Endothelial cell of umbilical vein (primary cell): ENCODE data around the gene GPR153. TPM values are rescaled to one million over a fixed set of nuclear protein-coding genes. Genes with fewer than 3 reads are reported as not detected.

ENCODE experiments used
- BruUV-seq: library from RNA; stranded (reverse); fragments of 400-500 nt; replicated peaks from 2 replicates; lab custom pipeline; 2021; lab: Mats Ljungman, UMichigan
- CTCF ChIA-PET: fragments of 300-600, 350-600 bp; sonication (Branson Sonifier 250); formaldehyde crosslinking; loops from one replicate; lab custom pipeline; 2021; ENCODE audit warnings: antibody characterized with exemption, inconsistent platforms; lab: Charles Lee
- POLR2A ChIA-PET: fragments of 300-600, 350-600 bp; sonication (Branson Sonifier 250); formaldehyde crosslinking; loops from one replicate; lab custom pipeline; 2021; ENCODE audit warnings: antibody characterized with exemption, inconsistent platforms; lab: Charles Lee
- DNase-seq: peaks from one replicate; pipeline ENCODE4 v3.0.0-alpha.2; 2011; ENCODE audit warnings: low read depth, low spot score
- FAIRE-seq: peaks from 2 replicates; lab custom pipeline; 2011; peaks lifted over from hg19 to GRCh38; lab: Jason Lieb, UNC
- H2AFZ ChIP-seq: 2 replicates; pipeline ENCODE4 v1.6.0; 2012; ENCODE audit warnings: low read depth, low read length, control low read depth, inconsistent platforms
- H3K27ac ChIP-seq: 2 replicates; pipeline ENCODE4 v1.5.1; 2011; ENCODE audit warnings: low read depth, mild to moderate bottlenecking, control low read depth, low read length, moderate library complexity; ENCODE audit not compliant: insufficient read depth
- H3K27me3 ChIP-seq, 2 experiments: 2 replicates each; pipeline versions ENCODE4 v1.6.0 to v1.6.1; 2011; ENCODE audit warnings: low read length in 2 of 2, mixed read lengths in 1 of 2; ENCODE audit not compliant: control insufficient read depth in 2 of 2, insufficient read depth in 2 of 2
- H3K36me3 ChIP-seq, 2 experiments: 2 replicates in 1 of 2; 3 replicates in 1 of 2; pipeline ENCODE4 v1.5.1; 2011; ENCODE audit warnings: low read length in 2 of 2, mild to moderate bottlenecking in 1 of 2, moderate library complexity in 1 of 2; ENCODE audit not compliant: control insufficient read depth in 2 of 2, insufficient read depth in 2 of 2; ENCODE audit errors: extremely low read depth in 1 of 2
- H3K4me1 ChIP-seq: 3 replicates; pipeline ENCODE4 v1.5.1; 2011; ENCODE audit warnings: mild to moderate bottlenecking, low read length; ENCODE audit not compliant: control insufficient read depth, insufficient read depth; ENCODE audit errors: extremely low read depth
- H3K4me2 ChIP-seq: 2 replicates; pipeline ENCODE4 v1.6.1; 2011; ENCODE audit warnings: low read length, control low read depth, mixed read lengths; ENCODE audit not compliant: insufficient read depth
- H3K4me3 ChIP-seq, 3 experiments: fragments of 200-600 bp in 1 of 3; sonication (generic), shearing (Covaris generic) in 1 of 3; replicated peaks in 1 of 3; 2 replicates each; pipeline ENCODE4 v1.5.1; 2011 to 2016; ENCODE audit warnings: control low read depth in 3 of 3, low read length in 3 of 3, mild to moderate bottlenecking in 2 of 3, inconsistent platforms in 1 of 3, low read depth in 1 of 3, moderate library complexity in 1 of 3; ENCODE audit not compliant: insufficient read depth in 1 of 3
- H3K79me2 ChIP-seq: 2 replicates; pipeline ENCODE4 v1.6.0; 2012; ENCODE audit warnings: low read length, inconsistent platforms; ENCODE audit not compliant: control insufficient read depth, insufficient read depth
- H3K9ac ChIP-seq: replicated peaks from 2 replicates; pipeline ENCODE3; 2011; ENCODE audit warnings: low read length, control low read depth; ENCODE audit not compliant: insufficient read depth; ENCODE audit errors: extremely low read depth
- H3K9me1 ChIP-seq: replicated peaks from 3 replicates; pipeline ENCODE4 v1.6.0; 2011; ENCODE audit warnings: mild to moderate bottlenecking, low read length; ENCODE audit not compliant: control insufficient read depth, insufficient read depth; ENCODE audit errors: extremely low read depth
- H3K9me3 ChIP-seq: replicated peaks from 2 replicates; pipeline ENCODE4 v1.5.1; 2012; ENCODE audit warnings: low read length, inconsistent platforms; ENCODE audit not compliant: control insufficient read depth, insufficient read depth
- H4K20me1 ChIP-seq: replicated peaks from 2 replicates; pipeline ENCODE3; 2011; ENCODE audit warnings: mild to moderate bottlenecking, low read length; ENCODE audit not compliant: control insufficient read depth, insufficient read depth; ENCODE audit errors: extremely low read depth
- EZH2 ChIP-seq: IDR thresholded peaks from 2 replicates; pipeline ENCODE4 v1.6.1; 2012; ENCODE audit warnings: borderline replicate concordance, low read depth, mild to moderate bottlenecking, moderate library complexity, low read length, inconsistent platforms; ENCODE audit not compliant: severe bottlenecking
- FOS ChIP-seq: IDR thresholded peaks from 2 replicates; pipeline ENCODE4 v1.6.1; 2011; ENCODE audit warnings: mild to moderate bottlenecking, low read length, moderate library complexity, borderline replicate concordance; ENCODE audit not compliant: insufficient read depth
- JUN ChIP-seq: IDR thresholded peaks from 2 replicates; pipeline ENCODE4 v1.6.1; 2011; ENCODE audit warnings: borderline replicate concordance, low read depth; ENCODE audit not compliant: insufficient read length, insufficient read depth
- MYC ChIP-seq: IDR thresholded peaks from one replicate; pipeline ENCODE4 v1.6.1; 2011; ENCODE audit warnings: mild to moderate bottlenecking, low read depth, low read length
- POLR2A ChIP-seq: IDR thresholded peaks from 2 replicates; pipeline ENCODE4 v1.6.1; 2012; ENCODE audit warnings: low read depth, mild to moderate bottlenecking, control low read depth, low read length
- POLR2AphosphoS5 ChIP-seq: IDR thresholded peaks from 2 replicates; pipeline ENCODE4 v1.6.1; 2012; ENCODE audit warnings: low read depth, mild to moderate bottlenecking, control low read depth, low read length, moderate library complexity; ENCODE audit not compliant: insufficient read depth
- dilution Hi-C: fragments of 300-500 bp; cut with MboI; formaldehyde crosslinking; loops from one replicate; pipeline ENCODE4 v1.15.0; 2019; ENCODE audit warnings: low sequenced_read_pairs; ENCODE audit not compliant: extremely low pct_ligation_motif_present
- intact Hi-C: fragments of 100-400 bp; cut with micrococcal nuclease; formaldehyde crosslinking; loops from one replicate; pipeline ENCODE4 v1.10.0; 2022
- polyA plus RNA-seq, 4 experiments: library from polyadenylated mRNA; depleted of rRNA in 3 of 4; stranded (reverse) in 3 of 4; unstranded in 1 of 4; fragments of >200 nt; gene quantifications; 2 replicates each; pipeline versions ENCODE4 v1.2.1 to v1.2.3, GENCODE V29; 2011 to 2012; ENCODE audit warnings: missing spikeins in 1 of 4
- total RNA-seq: library from RNA; stranded (reverse); gene quantifications from 2 replicates; pipeline ENCODE4 v1.2.3, GENCODE V29; 2021
- TF ChIP-seq, protein P1 (sequence below), 2 donors: IDR thresholded peaks; 1 replicate in 1 of 2; 2 replicates in 1 of 2; pipeline ENCODE4 v1.5.1; 2011; ENCODE audit warnings: low read length in 2 of 2, mild to moderate bottlenecking in 2 of 2, moderate library complexity in 2 of 2, control low read depth in 1 of 2, inconsistent platforms in 1 of 2, low read depth in 1 of 2; ENCODE audit not compliant: insufficient read depth in 1 of 2; ENCODE audit errors: extremely low read depth in 1 of 2
- TF ChIP-seq, protein P2 (sequence below): IDR thresholded peaks from 2 replicates; pipeline ENCODE4 v1.6.1; 2011; ENCODE audit not compliant: insufficient read depth, insufficient read length

Gene GPR153
- total and polyA plus RNA-seq, 2 donors (not counting 3 experiments of a cell fraction or from before 2014, with no cell fraction given): 3.1 to 3.9 TPM

DNA sequence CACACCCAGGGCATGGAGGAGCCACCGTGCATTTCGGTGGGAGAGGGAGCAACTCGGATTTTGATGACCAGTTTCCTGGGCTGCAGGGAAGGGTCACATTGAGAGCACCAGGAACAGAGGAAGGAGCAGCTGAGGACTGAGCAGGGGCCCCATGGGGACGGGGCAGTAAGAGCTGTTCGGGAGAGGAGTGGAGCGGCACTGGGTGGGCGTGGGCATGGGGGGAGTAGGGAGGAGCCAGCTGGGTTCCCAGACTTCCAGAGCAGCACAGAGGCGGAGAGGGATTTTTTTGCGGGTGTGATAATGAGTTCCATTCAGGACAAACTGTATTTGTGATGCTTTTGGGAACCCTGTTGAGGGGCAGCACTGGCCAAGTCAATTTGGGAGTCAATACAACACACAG is 17.4 kb upstream of the GPR153 start:
- Histone ChIP-seq H2AFZ (no peak overlapping the region), H3K36me3 (no peaks in the 10 kb centered on the region), H3K79me2 (no peaks in the 10 kb centered on the region), H3K4me1 (no peaks in the 10 kb centered on the region), H3K9ac (no peak overlapping the region), H3K9me1 (no peaks in the 10 kb centered on the region), H3K4me3 (no peak overlapping the region), H3K9me3 (no peaks in the 10 kb centered on the region), H4K20me1 (no peaks in the 10 kb centered on the region), H3K27ac (no peak overlapping the region), H3K27me3 (no peaks in the 10 kb centered on the region), H3K4me2 (no peak overlapping the region)
- no peak for FAIRE-seq
- intact Hi-C loops (no loop called here), dilution Hi-C loops (no loop called here)
- no TSS peak for BruUV-seq
- no peak for DNase-seq
- CTCF ChIA-PET: no interaction called here
- TF ChIP-seq, protein P1, sequence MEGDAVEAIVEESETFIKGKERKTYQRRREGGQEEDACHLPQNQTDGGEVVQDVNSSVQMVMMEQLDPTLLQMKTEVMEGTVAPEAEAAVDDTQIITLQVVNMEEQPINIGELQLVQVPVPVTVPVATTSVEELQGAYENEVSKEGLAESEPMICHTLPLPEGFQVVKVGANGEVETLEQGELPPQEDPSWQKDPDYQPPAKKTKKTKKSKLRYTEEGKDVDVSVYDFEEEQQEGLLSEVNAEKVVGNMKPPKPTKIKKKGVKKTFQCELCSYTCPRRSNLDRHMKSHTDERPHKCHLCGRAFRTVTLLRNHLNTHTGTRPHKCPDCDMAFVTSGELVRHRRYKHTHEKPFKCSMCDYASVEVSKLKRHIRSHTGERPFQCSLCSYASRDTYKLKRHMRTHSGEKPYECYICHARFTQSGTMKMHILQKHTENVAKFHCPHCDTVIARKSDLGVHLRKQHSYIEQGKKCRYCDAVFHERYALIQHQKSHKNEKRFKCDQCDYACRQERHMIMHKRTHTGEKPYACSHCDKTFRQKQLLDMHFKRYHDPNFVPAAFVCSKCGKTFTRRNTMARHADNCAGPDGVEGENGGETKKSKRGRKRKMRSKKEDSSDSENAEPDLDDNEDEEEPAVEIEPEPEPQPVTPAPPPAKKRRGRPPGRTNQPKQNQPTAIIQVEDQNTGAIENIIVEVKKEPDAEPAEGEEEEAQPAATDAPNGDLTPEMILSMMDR (IDR thresholded peaks at IDR 0.05; ENCODE audit: extremely low read depth in 1 of 2, insufficient read depth in 1 of 2, low read depth in 1 of 2, low read length in 2 of 2): no peak
- TF ChIP-seq MYC: no peak
- no peak for TF ChIP-seq POLR2A
- TF ChIP-seq JUN: no peak
- TF ChIP-seq POLR2AphosphoS5: no peak
- TF ChIP-seq EZH2: no peak
- TF ChIP-seq, protein P2, sequence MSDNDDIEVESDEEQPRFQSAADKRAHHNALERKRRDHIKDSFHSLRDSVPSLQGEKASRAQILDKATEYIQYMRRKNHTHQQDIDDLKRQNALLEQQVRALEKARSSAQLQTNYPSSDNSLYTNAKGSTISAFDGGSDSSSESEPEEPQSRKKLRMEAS: no peak
- no peak for TF ChIP-seq FOS
- POLR2A ChIA-PET: no interaction called here
